Stimulated activated CD8-positive, alpha-beta memory T cell treated with anti-CD3 and anti-CD28 coated beads, Interleukin-2, amount 100 ng/mL, for 48 hours (primary cell): ENCODE results near the gene C4B.
A peak's percentile ranks its signal among the peaks of the same experiment; 100 is the strongest.
"Not testable (repeated sequence)": the region's sequence is repeated elsewhere in the genome, so short reads cannot be mapped to it uniquely, and the experiment has no call there.

Experiments used
- DNase-seq, 2 donors: peaks; one replicate each; pipeline ENCODE4 v3.0.0-alpha.2; 2020; ENCODE audit warnings: low read depth in 2 of 2

Gene C4B

DNA sequence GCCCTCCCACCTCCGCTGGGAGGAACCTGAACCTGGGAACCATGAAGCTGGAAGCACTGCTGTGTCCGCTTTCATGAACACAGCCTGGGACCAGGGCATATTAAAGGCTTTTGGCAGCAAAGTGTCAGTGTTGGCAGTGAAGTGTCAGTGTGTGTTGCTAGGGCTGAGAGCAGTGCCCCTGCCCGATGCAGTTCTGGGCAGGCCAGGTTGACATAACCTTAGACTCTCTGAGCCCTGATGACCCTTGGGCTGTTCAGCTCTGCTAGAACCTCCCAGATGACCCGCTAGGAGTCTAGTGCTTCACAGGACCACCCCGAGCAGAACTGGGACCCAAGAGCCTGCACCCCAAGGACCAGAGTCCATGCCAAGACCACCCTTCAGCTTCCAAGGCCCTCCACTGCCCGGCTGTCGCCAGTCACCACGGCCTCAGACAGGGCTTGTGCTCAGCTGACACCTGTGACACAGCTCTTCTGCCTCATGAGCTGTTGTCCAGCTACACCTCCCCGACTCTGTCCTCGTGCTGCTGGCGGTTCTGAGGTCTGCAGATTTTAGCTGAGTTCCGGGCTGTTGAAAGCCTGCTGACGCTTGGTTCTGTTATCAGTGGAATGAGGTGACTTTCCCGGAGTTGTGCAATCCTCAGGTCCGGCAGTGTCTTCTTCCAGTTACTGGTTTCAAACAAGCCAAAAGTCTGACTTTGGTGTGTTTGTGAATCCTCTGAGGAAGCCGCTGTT, 20.9 kb downstream of the C4B start:
- DNase-seq = not testable (repeated sequence)

DNA sequence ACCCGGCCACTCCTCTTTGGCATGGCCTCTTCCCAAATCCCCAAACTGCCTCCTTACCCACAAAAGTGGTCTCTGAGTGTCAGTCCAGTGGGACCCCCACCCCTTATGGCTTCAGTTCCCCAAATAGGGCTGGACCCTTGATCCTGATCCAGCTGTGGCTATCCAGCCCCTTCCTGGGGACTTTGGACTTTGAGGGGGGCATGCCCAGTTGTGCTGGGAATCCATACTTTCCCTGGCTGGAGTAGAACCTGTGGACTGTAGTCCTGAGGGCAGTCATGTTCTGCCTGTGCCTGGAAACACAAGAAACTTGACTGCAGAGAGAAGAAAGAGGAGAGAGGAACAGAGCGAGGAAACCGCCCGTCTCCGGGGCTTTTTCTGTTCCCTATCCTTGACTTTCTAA, 22.5 kb downstream of the C4B start:
- not testable (repeated sequence) for DNase-seq

DNA sequence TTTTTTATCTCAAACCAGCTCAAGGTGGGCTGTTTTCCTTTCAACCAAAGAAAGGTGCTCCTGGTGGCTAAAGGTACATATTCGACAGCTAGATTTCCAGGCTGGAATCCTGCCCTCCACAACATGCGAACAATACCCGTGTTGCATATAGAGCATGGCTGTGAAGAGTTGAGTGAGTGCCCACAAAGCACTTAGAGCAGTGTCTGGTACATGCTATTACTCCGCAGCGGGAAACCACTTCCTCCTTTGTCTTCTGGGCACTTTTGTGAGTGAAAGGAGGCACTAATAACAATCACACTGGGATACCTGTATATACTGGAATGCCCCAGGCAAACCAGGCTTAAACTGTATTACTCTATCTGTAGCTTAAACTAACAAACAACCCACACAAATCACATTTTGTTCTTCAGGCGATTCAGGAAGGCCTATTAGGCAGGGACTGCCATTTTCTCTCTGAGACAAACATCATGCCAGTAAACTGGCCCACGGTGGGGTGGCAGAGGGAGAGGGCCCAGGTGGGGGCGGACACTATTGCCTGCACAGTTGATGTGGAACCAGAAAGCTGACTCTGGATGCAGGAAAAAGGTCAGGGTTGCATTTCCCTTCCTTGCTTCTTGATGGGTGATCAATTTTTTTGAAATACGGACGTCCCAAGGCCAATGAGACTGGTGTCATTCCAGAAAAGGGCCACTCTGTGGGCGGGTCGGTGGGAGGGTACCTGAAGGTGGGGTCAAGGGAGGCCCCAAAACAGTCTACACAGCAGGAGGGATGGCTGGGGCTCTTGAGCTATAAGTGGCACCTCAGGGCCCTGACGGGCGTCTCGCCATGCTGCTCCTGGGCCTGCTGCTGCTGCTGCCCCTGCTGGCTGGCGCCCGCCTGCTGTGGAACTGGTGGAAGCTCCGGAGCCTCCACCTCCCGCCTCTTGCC, 23.3 kb downstream of the C4B start, which contains the start of gene CYP21A2:
Gene CYP21A2 (plus strand): TSS at position 818 of the 927 bp plus-strand sequence. CDS start 8 bp downstream, at position 826.
- not testable (repeated sequence) for DNase-seq

DNA sequence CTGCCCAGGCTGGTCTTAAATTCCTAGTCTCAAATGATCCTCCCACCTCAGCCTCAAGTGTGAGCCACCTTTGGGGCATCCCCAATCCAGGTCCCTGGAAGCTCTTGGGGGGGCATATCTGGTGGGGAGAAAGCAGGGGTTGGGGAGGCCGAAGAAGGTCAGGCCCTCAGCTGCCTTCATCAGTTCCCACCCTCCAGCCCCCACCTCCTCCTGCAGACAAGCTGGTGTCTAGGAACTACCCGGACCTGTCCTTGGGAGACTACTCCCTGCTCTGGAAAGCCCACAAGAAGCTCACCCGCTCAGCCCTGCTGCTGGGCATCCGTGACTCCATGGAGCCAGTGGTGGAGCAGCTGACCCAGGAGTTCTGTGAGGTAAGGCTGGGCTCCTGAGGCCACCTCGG, 24.3 kb downstream of the C4B start:
- DNase-seq = not testable (repeated sequence)

DNA sequence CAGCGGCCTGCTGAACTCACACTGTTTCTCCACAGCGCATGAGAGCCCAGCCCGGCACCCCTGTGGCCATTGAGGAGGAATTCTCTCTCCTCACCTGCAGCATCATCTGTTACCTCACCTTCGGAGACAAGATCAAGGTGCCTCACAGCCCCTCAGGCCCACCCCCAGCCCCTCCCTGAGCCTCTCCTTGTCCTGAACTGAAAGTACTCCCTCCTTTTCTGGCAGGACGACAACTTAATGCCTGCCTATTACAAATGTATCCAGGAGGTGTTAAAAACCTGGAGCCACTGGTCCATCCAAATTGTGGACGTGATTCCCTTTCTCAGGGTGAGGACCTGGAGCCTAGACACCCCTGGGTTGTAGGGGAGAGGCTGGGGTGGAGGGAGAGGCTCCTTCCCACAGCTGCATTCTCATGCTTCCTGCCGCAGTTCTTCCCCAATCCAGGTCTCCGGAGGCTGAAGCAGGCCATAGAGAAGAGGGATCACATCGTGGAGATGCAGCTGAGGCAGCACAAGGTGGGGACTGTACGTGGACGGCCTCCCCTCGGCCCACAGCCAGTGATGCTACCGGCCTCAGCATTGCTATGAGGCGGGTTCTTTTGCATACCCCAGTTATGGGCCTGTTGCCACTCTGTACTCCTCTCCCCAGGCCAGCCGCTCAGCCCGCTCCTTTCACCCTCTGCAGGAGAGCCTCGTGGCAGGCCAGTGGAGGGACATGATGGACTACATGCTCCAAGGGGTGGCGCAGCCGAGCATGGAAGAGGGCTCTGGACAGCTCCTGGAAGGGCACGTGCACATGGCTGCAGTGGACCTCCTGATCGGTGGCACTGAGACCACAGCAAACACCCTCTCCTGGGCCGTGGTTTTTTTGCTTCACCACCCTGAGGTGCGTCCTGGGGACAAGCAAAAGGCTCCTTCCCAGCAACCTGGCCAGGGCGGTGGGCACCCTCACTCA, 25.0 kb downstream of the C4B start:
- DNase-seq = not testable (repeated sequence)

DNA sequence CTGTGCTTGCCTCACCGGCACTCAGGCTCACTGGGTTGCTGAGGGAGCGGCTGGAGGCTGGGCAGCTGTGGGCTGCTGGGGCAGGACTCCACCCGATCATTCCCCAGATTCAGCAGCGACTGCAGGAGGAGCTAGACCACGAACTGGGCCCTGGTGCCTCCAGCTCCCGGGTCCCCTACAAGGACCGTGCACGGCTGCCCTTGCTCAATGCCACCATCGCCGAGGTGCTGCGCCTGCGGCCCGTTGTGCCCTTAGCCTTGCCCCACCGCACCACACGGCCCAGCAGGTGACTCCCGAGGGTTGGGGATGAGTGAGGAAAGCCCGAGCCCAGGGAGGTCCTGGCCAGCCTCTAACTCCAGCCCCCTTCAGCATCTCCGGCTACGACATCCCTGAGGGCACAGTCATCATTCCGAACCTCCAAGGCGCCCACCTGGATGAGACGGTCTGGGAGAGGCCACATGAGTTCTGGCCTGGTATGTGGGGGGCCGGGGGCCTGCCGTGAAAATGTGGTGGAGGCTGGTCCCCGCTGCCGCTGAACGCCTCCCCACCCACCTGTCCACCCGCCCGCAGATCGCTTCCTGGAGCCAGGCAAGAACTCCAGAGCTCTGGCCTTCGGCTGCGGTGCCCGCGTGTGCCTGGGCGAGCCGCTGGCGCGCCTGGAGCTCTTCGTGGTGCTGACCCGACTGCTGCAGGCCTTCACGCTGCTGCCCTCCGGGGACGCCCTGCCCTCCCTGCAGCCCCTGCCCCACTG, 25.9 kb downstream of the C4B start:
- not testable (repeated sequence) for DNase-seq

DNA sequence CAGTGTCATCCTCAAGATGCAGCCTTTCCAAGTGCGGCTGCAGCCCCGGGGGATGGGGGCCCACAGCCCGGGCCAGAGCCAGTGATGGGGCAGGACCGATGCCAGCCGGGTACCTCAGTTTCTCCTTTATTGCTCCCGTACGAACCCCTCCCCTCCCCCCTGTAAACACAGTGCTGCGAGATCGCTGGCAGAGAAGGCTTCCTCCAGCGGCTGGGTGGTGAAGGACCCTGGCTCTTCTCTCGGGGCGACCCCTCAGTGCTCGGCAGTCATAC, 26.4 kb downstream of the C4B start:
- DNase-seq = not testable (repeated sequence)

DNA sequence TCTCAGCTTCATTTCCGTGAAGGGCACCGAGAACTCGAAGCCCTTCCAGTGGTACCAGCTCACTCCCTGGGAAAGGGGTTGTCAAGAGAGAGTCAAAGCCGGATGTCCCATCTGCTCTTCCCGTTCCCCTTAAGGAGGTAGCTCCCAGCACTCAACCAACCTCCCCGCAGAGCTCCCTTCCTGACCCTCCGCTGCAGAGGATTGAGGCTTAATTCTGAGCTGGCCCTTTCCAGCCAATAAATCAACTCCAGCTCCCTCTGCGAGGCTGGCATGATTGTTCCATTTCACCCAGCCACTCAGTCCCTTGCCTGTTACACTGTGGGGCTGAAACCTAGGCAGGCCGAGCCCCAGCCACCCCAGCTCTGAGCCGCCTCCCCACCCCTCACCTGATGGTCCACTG, 26.8 kb downstream of the C4B start:
- not testable (repeated sequence) for DNase-seq

DNA sequence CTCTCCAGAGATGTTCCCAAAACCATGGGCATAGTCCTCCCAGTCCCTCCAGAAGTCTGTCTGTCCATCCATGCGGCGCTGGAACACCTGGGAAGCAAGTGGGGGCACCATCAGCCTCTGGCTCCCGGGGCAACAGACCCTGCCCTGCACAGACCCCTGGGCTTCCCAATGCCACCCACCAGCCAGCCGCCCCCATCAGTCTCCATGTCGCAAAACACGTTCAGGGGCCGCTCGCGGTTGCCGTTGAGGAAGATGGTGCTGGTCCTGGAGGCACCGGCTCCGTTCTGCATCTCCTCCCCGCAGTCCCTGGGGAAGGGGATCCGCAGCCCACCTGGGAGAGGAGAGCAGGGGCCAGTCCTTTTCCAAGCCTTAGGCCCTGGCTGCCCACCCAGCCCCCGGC, 27.7 kb downstream of the C4B start:
- not testable (repeated sequence) for DNase-seq

DNA sequence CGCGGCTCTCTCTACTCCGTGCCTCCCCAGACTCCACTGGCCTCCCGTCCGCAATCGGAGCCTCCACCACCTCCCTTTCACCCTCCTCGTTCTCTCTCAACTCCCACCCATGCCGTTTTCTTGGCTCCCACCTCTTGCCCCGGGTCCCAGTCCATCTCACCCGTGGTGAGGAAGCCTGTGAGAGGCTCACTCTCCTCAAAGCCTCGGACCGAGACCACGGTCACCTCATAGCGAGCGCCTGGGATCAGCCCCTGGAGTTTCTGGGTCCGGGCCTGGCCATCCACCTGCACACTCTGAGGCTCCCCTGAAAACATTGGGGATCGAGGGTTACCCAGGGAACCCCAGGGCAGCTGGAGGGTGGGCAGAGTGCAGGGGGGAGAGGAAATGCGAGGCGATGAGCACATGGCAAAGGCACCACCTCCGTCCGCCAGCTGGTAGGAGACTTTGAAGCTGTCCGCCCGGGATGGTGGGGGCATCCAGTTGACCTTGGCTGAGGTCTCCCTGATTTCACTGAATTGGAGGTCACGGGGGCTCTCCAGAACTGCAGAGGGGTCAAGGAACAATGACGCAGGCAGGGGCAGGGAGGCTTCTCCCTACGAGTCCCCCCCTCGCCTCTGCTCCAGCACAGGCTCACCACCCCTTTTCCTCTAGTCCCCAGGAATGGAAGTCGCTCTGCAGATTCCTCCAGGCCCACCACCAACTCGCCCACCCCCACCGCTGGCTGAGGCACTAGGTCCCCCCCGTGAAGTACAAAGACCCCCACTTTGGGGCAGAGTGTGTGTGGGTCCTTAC, 29.2 kb downstream of the C4B start:
- not testable (repeated sequence) for DNase-seq

DNA sequence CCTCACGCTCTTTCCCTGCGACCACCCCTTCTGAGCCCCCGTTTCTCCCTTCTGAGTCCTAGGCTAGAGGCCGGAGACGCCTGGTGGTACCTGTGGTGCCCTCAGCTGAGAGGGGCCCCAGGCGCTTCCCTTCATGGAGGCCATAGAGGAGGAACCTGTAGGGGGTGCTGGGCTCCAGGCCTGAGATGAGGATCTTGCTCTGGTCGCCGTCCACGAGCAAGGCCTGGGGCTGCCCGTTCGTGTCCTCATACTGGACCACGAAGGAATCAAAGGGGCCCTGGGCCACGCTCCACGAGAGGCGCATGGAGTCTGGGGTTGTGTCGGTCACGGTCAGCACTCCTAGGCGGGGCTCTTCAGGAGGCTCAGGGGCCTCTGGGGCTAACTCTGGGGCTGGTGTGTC, 30.3 kb downstream of the C4B start:
- DNase-seq = not testable (repeated sequence)

DNA sequence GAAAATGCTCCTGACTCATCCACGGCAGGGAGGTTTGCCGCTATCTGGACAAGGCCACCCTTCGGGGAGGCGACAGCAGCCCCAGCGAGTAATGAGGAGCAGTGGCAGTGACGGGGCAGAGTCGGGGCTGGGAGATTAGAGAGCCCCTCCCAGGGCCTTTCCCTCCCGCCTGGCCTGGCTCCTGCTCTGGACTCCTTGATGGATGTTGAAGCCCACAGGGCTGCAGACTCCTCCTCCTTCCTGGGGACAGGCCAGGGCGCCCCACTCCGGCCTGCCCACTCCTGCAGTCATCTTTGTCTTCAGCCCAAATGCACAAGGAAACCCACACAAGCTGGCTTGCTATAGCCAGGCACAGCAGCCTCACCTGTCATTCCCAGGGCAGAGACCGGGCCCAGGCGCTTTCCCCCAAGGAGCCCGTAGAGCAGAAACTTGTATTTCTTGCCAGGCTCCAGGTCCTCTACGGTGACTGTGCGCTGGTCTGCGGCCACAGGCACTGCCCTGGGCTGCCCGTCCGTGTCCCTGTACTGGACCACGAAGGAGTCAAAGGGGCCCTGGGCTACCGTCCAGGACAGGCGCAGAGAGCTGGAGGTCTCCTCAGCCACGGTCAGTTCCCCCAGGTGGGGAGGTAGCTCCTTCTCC, 31.3 kb downstream of the C4B start:
- no peak for DNase-seq

DNA sequence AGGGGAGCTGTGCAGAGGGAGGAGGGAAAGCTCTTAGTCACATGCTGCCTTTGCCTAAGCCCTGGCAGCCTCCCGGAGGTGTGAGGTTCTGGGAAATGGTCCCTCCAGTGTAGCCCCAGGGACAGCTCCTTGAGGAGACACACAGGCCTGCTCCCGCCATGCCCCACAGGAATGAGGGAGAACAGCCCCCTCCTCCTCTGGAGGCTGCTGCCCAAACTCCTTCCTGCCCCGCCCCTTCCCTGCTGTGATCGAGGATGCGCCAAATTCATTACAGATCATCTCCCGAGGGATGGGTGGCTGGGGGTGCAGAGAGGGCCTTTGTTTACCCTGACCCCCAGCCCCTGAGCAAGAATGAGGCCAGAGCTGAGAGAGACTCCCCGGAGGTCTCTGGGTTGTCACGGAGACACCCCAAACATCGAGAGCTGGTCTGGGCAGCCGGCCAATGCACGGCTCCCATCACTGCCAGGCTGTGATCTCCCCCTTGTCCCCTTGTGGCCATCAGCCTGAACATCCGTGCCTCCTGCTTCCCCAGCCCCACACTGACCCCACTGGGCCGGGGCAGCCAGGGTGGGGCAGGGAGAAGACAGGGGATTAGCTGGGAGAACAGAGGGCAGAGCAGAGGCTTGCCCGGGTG, 32.0 kb downstream of the C4B start:
- no peak for DNase-seq

DNA sequence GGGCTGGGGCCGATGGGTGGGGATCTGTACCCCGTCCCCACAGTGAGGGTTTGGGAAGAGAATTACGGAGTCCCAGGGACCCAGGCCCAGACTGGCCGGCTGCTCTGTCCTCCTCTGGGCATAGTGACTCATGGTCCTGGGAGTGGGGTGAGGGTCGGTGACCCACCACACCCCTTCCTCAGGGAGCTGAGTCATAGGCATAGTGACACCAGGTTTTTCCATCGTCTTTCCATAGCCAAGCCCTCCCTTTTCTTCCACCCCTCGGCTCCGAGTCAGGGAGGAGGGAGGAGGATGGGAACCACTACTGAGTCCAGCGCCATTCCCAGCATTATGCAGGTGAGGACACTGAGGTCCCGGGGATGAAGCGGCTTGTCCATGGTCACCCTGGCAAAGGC, 32.5 kb downstream of the C4B start:
- DNase-seq = no peak

DNA sequence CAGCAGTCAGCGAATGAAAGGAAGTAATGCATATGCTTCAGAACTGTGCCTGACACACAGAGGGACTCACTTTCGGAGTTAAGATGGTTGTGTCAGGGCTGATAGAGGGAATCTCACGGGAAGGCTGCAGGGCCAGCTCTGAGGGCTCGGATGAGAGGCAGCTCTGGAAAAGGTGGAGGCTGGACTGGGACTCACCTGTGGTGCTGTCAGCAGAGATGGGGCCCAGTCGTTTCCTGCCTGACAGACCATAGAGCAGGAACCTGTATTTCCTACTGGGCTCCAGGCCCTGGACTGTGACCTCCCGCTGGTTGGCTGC, 32.9 kb downstream of the C4B start:
- no peak for DNase-seq

DNA sequence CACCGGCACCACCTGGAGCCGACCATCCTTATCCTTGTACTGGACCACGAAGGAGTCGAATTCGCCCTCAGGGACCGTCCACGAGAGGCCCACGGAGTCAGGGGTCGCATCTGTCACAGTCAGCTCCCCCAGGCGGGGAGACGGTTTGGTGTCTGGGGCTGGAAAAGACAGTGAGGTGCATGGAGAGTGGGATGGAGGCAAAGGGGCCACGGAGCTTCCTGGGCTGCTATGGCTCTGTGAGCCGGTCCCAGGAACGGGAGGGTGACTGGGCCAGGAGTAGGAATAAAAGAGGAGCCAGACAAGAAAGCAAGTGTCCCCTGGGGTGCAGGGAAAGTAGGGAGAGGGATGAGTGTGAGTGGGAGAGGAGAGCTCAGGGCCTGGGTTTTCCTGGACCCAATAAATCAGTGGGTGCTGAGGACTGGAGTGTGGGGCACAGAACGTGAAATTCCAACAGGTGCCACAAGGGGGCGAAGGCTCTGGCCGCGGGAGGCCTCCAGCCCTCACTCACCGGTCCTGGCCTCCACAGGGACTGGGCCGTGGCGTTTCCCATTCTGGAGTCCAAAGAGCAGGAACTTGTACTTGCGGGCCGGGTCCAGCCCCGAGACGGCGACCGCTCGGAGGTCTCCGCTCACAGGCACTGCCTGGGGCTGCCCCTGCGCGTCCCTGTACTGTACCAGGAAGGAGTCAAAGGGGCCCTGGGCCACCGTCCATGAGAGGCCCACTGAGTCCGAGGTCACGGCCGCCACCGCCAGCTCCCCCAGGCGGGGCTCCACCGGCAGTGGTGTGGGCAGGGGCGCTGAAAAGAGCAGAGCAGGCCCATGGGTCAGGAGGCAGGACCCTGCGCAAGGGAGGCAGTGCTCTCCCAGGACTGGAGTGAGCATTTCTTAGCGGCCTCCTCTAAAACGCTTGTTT, 33.5 kb downstream of the C4B start:
- peak; percentile 50 to 65 for DNase-seq

DNA sequence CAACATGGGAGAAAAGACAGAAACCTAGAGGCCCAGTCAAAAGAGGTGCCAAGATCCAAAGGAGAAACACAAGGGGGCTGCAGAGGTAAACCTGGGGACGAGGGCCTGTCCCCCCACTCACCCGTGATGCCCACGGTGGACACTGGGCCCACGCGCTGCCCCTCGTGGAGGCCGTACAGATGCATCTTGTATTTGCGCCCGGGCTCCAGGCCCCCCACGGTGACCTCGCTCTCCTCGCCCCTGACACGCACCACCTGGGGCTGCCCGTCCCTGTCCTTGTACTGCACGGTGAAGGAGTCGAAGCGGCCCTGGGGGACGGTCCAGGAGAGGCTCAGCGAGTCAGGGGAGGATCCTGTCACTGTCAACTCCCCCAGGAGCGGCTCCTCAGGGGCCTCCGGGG, 34.6 kb downstream of the C4B start:
- not testable (repeated sequence) for DNase-seq

DNA sequence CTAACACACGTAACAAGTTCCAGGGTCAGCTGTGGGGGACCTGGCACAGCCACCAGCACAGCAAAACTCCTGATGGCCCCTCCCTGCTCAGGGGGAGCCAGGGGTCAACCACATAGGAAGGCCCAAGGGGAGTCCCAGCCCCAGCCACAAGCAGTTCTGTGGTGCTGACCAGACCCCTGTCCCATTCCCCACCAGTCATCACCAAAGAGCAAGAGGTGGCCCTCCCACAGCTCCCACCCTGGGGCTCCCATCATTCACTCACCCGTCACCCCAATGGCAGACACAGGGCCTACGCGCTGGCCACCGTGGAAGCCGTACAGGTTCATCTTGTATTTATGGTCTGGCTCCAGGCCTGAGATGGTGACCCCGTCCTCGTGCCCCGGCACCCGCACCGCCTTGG, 35.1 kb downstream of the C4B start:
- not testable (repeated sequence) for DNase-seq
